GM03348 (cell line): ENCODE results near the gene PLPP2.

ENCODE experiments used
- DNase-seq: peaks from one replicate; pipeline ENCODE4 v3.0.0; 2012; ENCODE audit warnings: low spot score

Gene PLPP2

DNA sequence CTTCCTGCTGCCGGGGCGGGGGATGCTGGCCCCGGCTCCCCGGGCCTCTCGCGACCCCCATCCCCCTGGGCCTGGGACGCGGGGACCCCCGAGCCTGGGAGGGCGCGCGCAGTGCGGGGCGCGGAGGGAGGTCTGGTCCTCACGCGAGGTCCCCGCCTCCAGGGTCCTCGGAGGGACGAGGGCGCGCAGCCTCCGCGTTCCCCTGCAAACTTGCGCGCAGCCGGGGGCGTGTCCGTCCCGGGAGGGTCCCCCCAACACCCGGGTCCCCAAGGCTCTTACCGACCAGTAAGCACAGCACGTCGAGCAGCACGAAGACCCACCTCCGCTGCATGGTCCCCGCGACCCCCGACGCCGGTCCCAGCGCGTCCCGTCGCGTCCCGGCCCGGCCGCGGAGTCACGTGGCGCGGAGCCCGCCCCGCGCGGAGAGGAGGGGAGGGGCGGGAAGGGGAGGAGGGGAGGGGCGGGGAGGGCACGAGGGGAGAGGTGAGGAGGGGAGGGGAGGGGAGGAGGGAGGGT lies at the start of gene PLPP2:
Gene PLPP2 (minus strand): TSS at position 398 of the 516 bp plus-strand sequence. CDS start 67 bp downstream, at position 331.
- no peak for DNase-seq

- DNase-seq = no peak
Observed at GRCh38 chr19:340620-341385, 49.6 kb upstream of the PLPP2 start.

- no peak for DNase-seq
Observed at GRCh38 chr19:339262-339887, 48.2 kb upstream of the PLPP2 start.

GRCh38 chr19:338421-338820 lies 47.2 kb upstream of the PLPP2 start:
- no peak for DNase-seq

GRCh38 chr19:336067-336614 lies 44.9 kb upstream of the PLPP2 start:
- no peak for DNase-seq

DNA sequence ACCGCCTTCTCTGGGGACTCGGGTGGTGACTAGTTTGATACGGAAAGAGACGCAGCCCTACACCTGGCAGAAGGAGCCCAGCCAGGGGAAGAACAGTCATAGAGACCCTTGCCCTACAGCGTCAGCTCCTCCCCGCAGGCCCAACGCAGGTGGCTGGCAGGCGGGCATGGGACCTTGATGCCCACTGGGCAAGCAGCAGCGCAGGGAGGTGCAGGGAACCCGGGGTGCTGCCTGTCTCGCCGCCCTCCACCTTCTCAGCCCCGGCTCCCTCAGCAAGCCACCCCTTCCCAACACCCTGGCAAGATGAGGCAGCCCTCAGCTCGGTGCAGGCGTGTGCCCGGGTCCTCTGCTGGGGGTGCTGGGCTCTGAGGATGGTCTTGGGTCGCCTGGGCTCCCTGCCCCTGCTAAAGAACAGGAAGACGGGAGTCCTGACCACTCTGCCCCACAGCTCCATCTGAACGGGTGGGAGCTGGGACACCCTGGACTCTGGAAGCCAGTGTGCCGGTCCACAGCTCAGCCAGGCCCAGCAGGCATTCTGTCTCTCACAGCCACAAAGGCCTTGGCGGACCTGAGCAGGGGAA lies 44.4 kb upstream of the PLPP2 start:
- no peak for DNase-seq

- no peak for DNase-seq
Observed at GRCh38 chr19:335072-335471, 43.9 kb upstream of the PLPP2 start.

DNA sequence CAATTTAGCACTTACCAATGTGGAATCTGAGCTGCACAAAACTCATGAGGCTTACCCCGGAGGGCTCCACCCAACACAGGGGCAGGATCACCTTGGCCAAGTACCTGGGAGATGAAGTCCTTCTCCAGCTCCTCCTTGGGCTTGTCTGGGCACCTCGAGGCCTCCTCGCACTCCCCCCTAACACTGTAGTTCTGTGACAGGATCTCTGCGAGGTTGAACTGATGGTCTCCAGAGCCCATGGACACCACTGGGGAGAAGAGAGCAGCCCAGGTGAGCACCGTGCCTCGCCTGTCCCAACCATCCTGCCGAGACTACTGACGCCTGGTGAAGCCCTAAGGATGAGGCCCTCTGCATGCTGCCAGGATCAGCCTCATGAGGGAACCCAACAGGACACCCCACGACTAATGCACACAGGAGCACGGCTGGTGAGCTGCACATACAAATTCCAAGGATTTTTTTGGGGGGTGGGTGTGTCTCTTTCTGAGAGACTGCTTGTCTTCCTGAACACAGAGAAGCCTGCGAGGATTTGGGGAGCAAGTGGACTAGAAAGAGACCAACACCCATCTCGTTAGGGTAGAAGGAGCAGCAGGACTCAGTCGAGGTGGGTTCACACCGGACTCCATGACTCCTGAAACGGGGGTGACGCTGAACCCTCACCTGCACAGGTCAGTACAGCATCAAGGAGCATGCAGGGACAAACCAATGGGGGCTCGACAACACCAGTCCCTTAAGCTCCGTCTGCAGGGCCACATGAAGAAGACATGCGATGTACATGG lies 43.3 kb upstream of the PLPP2 start:
- no peak for DNase-seq

GRCh38 chr19:330503-330902 lies 39.3 kb upstream of the PLPP2 start:
- no peak for DNase-seq

GRCh38 chr19:329876-330275 lies 38.7 kb upstream of the PLPP2 start:
- DNase-seq = no peak

DNA sequence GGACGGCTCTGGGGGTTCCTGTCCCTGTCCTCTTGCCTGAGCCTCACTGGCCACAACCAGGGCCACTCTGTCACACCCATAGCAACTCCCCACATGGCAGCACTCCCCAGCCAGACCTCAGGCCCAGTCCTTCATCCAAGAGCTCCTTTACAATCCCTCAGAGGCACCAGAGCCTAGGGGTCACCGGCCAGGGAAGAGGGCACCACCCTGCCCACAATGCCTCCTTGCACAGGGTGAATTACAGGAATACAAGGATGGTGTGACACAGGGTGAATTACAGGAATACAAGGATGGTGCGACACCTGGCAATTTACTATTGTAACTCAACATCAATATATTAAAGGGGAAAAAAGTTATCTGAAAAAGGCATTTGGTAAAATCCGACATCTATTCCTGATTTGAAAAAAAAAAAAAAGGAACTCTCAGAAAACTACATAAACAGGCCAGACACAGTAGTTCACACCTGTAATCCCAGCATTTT lies 36.9 kb upstream of the PLPP2 start:
- no peak for DNase-seq

DNA sequence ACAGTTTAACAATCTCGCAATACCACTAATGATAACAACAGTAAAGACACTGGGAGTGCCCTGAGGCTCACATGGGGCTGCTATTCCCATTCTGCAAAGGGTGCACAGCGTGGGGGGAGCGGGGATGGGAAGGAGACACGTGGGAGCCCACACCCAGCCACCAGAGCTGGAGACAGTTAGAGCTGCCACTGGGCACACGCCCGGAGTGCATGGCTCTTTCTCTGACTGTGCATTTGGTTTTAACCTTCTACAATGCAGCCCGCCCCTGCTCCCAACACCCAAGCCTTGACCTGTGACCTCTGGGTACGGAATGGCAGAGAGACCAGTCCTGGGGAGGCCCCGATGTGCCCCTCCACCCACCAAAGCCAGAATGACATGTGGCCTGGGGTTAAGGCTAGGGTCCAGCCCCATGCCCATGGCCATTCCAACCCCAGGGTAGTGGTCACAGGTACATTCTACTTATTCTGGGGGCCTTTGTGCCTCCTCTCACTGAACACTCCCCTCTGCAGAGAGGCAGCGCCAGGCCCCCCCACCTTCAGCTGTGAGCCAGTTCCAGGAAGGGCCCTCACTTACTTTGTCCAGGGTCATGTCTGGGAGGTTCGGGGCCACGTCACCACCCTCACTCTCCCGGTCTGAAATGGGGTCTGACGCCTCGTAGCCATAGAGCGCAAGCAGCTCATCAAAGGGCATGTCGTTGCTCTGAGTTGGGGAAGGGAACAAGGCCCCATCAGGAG lies 36.3 kb upstream of the PLPP2 start:
- no peak for DNase-seq

- no peak for DNase-seq
Observed at GRCh38 chr19:326871-327270, 35.7 kb upstream of the PLPP2 start.

DNA sequence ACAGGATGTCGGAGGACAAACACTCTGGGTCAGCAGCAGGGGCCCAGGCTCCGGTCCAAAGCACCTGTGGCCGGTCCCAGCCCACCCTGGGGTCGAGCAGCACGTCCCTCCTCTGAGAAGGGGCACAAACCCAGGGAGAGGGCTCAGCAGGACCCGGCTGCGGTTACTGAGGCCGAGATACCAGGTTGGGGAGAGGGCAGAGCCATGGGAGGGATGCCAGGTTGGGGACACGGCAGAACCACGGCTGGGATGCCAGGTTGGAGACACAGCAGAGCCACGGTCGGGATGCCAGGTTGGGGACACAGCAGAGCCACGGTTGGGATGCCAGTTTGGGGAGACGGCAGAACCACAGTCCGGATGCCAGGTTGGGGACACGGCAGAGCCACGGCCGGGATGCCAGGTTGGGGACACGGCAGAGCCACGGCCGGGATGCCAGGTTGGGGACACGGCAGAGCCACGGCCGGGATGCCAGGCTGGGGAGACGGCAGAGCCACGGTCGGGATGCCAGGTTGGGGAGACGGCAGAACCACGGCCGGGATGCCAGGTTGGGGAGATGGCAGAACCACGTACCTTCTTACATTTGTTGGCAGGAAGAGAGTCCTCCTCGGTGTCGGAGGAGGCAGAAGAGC lies 34.8 kb upstream of the PLPP2 start:
- no peak for DNase-seq

GRCh38 chr19:325173-325936 lies 34.2 kb upstream of the PLPP2 start:
- DNase-seq = no peak

DNA sequence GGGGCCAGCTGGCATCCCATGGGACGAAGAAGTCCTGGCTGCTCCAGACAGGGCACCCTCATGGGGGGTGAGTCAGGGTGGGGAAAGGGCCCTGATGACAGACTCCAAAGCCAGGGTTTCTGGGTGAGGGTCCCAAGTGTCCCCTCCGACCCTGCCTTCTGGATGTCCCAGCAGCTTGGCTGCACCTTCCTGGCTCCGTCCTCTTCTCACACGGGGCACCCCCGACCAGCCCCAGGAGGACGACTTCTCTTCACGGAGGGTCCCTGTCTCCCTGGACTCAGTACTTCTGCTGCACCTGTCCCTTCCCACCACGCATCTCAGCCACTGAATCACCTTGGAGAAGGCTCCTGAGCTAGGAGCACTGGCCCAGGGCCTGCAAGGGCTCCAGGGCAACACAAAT lies 33.5 kb upstream of the PLPP2 start:
- DNase-seq = no peak

DNA sequence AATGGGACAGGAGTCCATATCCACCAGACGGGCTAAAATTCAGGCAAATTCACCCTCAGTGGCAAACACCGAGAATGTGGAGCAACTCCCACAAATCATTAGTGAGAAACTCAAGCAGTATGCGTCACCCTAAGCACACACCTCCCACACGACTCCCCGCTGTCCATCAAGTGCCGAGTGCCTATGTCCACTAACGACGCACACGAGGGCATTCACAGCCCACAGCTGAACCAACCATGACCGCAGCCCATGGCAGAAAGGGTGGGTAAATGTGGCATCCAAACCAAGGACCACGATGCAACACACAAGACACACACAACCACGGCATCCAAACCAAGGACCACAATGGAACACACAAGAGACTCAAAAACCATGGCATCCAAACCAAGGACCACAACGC lies 31.4 kb upstream of the PLPP2 start:
- no peak for DNase-seq

DNA sequence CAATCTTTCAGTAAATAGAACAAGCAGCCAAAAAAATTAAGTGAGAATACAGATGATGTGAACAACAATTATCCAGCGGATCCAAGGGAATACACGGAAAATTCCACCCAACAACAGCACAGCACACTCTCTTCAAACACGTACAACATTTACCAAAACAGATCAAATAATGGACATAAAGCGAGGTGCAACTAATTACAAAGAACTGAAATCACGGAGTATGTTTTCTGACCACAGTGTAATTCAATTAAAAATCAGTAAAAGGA lies 27.2 kb upstream of the PLPP2 start:
- DNase-seq = no peak

DNA sequence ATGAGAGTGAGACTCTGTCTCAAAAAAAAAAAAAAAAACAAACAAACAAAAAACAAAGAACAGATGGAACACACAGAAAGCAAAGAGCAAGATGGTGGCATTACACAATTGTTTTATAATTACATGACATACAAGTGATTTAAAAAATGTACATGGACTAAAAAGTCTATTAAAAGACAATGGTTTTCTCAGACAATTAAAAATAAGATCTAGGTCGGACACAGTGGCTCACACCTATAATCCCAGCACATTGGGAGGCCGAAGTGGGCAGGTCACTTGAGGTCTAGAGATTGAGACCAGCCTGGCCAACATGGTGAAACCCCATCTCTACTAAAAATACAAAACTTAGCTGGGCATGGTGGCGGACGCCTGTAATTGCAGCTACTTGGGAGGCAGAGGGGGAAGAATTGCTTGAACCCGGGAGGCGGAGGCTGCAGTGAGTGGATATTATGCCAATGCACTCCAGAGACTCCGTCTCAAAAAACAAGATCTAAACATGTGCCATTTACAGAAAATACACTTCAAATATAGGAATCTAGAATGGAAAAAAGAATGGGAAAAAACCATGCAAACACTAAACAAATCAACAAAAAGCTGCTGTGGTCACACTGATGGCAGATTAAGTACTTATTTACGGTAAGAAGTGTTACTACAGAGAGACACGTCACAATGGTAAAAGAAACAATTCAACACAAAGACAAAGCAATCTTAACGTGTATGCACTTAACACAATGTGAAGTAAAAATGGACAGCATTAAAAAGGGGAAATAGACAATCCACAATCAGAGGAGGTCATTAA lies 26.7 kb upstream of the PLPP2 start:
- no peak for DNase-seq

DNA sequence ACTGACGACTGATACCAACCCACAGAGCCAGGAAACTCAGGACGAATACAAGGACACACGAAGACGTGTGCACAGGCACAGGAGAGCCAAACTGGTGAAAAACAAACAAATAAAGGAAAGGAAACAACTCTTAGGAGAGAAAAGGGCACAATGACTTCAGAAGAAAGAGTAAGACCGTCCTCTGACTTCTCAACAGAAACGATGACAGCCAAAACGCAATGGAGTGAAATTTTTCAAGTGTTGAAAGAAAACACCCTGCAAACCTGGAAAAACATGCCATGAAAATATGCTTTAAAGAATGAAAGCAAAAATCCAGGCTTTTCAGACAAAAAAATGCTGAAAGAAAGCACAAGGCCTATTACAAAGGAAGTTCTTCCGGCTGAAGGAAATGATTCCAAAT lies 24.6 kb upstream of the PLPP2 start:
- DNase-seq = no peak
